HepG2 (cell line): Measurements from ENCODE around the gene FAM163B. TPM values are rescaled to one million over a fixed set of nuclear protein-coding genes. Genes with fewer than 3 reads are reported as not detected.

Experiments used
- ARNT ChIP-seq: fragments of 450-650 bp; IDR thresholded peaks from 2 replicates; pipeline ENCODE4 v1.6.1; 2017
- BCL6 ChIP-seq: IDR thresholded peaks from 2 replicates; pipeline ENCODE4 v1.6.1; 2016; ENCODE audit warnings: missing genetic modification reagents, missing compliant biosample characterization
- EEA1 ChIP-seq: sonication (generic); formaldehyde crosslinking; IDR thresholded peaks from 2 replicates; pipeline ENCODE4 v1.5.1; 2020; ENCODE audit warnings: mild to moderate bottlenecking, missing genetic modification reagents, borderline replicate concordance
- EED ChIP-seq: sonication (generic); formaldehyde crosslinking; IDR thresholded peaks from 2 replicates; pipeline ENCODE4 v1.5.0; 2020; ENCODE audit warnings: mild to moderate bottlenecking, missing genetic modification reagents
- HOXA7 ChIP-seq: sonication (generic); formaldehyde crosslinking; IDR thresholded peaks from 2 replicates; pipeline ENCODE4 v1.8.1; 2022; ENCODE audit warnings: mild to moderate bottlenecking, missing genetic modification reagents, moderate library complexity
- IKZF1 ChIP-seq: fragments of 450-650 bp; IDR thresholded peaks from 2 replicates; pipeline ENCODE4 v1.7.1; 2016
- NFKBIZ ChIP-seq: IDR thresholded peaks from 2 replicates; pipeline ENCODE4 v1.6.1; 2018; ENCODE audit warnings: missing genetic modification reagents, missing compliant biosample characterization
- PHF8 ChIP-seq: sonication (generic); formaldehyde crosslinking; IDR thresholded peaks from 2 replicates; pipeline ENCODE4 v1.5.0; 2020; ENCODE audit warnings: missing genetic modification reagents
- PRMT3 ChIP-seq: sonication (generic); formaldehyde crosslinking; IDR thresholded peaks from 2 replicates; pipeline ENCODE4 v1.8.1; 2022; ENCODE audit warnings: low read depth, mild to moderate bottlenecking, moderate library complexity, missing genetic modification reagents, borderline replicate concordance
- RARG ChIP-seq: sonication (generic); formaldehyde crosslinking; IDR thresholded peaks from 2 replicates; pipeline ENCODE4 v1.4.0; 2020; ENCODE audit warnings: low read depth, mild to moderate bottlenecking, missing genetic modification reagents
- REPIN1 ChIP-seq: sonication (generic); formaldehyde crosslinking; IDR thresholded peaks from 2 replicates; pipeline ENCODE4 v1.8.0; 2022; ENCODE audit warnings: missing genetic modification reagents, low read depth, mild to moderate bottlenecking, borderline replicate concordance
- RXRB ChIP-seq: IDR thresholded peaks from 2 replicates; pipeline ENCODE4 v1.6.1; 2016; ENCODE audit warnings: borderline replicate concordance, missing genetic modification reagents, missing compliant biosample characterization
- SUZ12 ChIP-seq: fragments of 150-350 bp; IDR thresholded peaks from 2 replicates; pipeline ENCODE4 v1.6.1; 2014; ENCODE audit warnings: low read depth, low read length
- TBX2 ChIP-seq: sonication (generic); formaldehyde crosslinking; IDR thresholded peaks from 2 replicates; pipeline ENCODE4 v1.5.0; 2020; ENCODE audit warnings: missing genetic modification reagents, mild to moderate bottlenecking, borderline replicate concordance
- ZBTB20 ChIP-seq: sonication (generic); formaldehyde crosslinking; IDR thresholded peaks from 2 replicates; pipeline ENCODE4 v1.8.1; 2023; ENCODE audit warnings: missing genetic modification reagents, low read depth, mild to moderate bottlenecking, borderline replicate concordance
- ZBTB37 ChIP-seq: sonication (generic); formaldehyde crosslinking; IDR thresholded peaks from 2 replicates; pipeline ENCODE4 v1.4.0; 2020; ENCODE audit warnings: mild to moderate bottlenecking, missing genetic modification reagents
- ZMYM2 ChIP-seq: sonication (generic); formaldehyde crosslinking; IDR thresholded peaks from 2 replicates; pipeline ENCODE4 v1.8.0; 2022; ENCODE audit warnings: mild to moderate bottlenecking, missing genetic modification reagents
- ZNF510 ChIP-seq: sonication (generic); formaldehyde crosslinking; IDR thresholded peaks from 2 replicates; pipeline ENCODE4 v1.4.0; 2020; ENCODE audit warnings: low read depth, mild to moderate bottlenecking, missing genetic modification reagents
- polyA plus RNA-seq, 8 experiments: library from polyadenylated mRNA; depleted of rRNA in 3 of 8; stranded (reverse) in 7 of 8; unstranded in 1 of 8; fragments of >200 nt; fragmentation: Illumina TruSeq in 4 of 8; extraction: Trizol in 4 of 8; gene quantifications; 2 replicates each; pipeline versions ENCODE4 v1.2.1 to v1.2.3, GENCODE V29; 2011 to 2016; ENCODE audit warnings: low read depth in 4 of 8, missing spikeins in 1 of 8, mixed read lengths in 1 of 8; ENCODE audit not compliant: insufficient read depth in 1 of 8
- total RNA-seq, 5 experiments: library from RNA; depleted of rRNA; stranded (reverse); fragments of >200 nt; fragmentation: Illumina TruSeq; extraction: Trizol; gene quantifications; 2 replicates each; pipeline ENCODE4 v1.2.3, GENCODE V29; 2016; ENCODE audit warnings: low read depth in 1 of 5
- TF ChIP-seq, protein P1 (sequence below): sonication (generic); formaldehyde crosslinking; IDR thresholded peaks from 2 replicates; pipeline ENCODE4 v1.8.1; 2023; ENCODE audit warnings: mild to moderate bottlenecking, missing genetic modification reagents
- TF ChIP-seq, protein P2 (sequence below): IDR thresholded peaks from 2 replicates; pipeline ENCODE4 v1.6.1; 2016; ENCODE audit warnings: mild to moderate bottlenecking
- TF ChIP-seq, protein P3 (sequence below): sonication (generic); formaldehyde crosslinking; IDR thresholded peaks from 2 replicates; pipeline ENCODE4 v1.8.0; 2022; ENCODE audit warnings: mild to moderate bottlenecking, missing genetic modification reagents
- TF ChIP-seq, protein P4 (sequence below): sonication (generic); formaldehyde crosslinking; IDR thresholded peaks from 2 replicates; pipeline ENCODE4 v1.8.0; 2022; ENCODE audit warnings: missing genetic modification reagents, mild to moderate bottlenecking, inconsistent platforms, borderline replicate concordance

FAM163B gene
- total and polyA plus RNA-seq, 2 of the 13 experiments (the other 11 are each of a cell fraction or from before 2014, with no cell fraction given): not detected

GRCh38 chr9:133609311-133610098, at the start of gene FAM163B (continued):
- 0 out of 2 replicates have a peak, but pooled peaks have one; percentile 21 for TF ChIP-seq RXRB
- no peak for TF ChIP-seq ZBTB37 (CRISPR knock-in tag)
- TF ChIP-seq, protein P1, sequence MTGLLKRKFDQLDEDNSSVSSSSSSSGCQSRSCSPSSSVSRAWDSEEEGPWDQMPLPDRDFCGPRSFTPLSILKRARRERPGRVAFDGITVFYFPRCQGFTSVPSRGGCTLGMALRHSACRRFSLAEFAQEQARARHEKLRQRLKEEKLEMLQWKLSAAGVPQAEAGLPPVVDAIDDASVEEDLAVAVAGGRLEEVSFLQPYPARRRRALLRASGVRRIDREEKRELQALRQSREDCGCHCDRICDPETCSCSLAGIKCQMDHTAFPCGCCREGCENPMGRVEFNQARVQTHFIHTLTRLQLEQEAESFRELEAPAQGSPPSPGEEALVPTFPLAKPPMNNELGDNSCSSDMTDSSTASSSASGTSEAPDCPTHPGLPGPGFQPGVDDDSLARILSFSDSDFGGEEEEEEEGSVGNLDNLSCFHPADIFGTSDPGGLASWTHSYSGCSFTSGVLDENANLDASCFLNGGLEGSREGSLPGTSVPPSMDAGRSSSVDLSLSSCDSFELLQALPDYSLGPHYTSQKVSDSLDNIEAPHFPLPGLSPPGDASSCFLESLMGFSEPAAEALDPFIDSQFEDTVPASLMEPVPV (CRISPR knock-in tag): no peak
- TF ChIP-seq, protein P2, sequence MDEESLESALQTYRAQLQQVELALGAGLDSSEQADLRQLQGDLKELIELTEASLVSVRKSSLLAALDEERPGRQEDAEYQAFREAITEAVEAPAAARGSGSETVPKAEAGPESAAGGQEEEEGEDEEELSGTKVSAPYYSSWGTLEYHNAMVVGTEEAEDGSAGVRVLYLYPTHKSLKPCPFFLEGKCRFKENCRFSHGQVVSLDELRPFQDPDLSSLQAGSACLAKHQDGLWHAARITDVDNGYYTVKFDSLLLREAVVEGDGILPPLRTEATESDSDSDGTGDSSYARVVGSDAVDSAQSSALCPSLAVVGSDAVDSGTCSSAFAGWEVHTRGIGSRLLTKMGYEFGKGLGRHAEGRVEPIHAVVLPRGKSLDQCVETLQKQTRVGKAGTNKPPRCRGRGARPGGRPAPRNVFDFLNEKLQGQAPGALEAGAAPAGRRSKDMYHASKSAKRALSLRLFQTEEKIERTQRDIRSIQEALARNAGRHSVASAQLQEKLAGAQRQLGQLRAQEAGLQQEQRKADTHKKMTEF (CRISPR knock-in tag): no peak
- TF ChIP-seq RARG: no peak
- no peak for TF ChIP-seq PRMT3 (CRISPR knock-in tag)
- no peak for TF ChIP-seq ZBTB20 (CRISPR knock-in tag)
- TF ChIP-seq EED (CRISPR knock-in tag): no peak
- TF ChIP-seq SUZ12: no peak
- TF ChIP-seq PHF8 (CRISPR knock-in tag): no peak
- 0 out of 2 replicates have a peak, but pooled peaks have one; percentile 48 for TF ChIP-seq EEA1 (CRISPR knock-in tag)
- no peak for TF ChIP-seq ZNF510 (CRISPR knock-in tag)
- TF ChIP-seq NFKBIZ: no peak
- TF ChIP-seq ARNT: no peak
- no peak for TF ChIP-seq REPIN1 (CRISPR knock-in tag)
- TF ChIP-seq ZMYM2: no peak
- TF ChIP-seq TBX2: 0 out of 2 replicates have a peak, but pooled peaks have one; percentile 29
- no peak for TF ChIP-seq HOXA7
- TF ChIP-seq IKZF1: no peak
- TF ChIP-seq BCL6 (CRISPR knock-in tag): no peak
- TF ChIP-seq, protein P3, sequence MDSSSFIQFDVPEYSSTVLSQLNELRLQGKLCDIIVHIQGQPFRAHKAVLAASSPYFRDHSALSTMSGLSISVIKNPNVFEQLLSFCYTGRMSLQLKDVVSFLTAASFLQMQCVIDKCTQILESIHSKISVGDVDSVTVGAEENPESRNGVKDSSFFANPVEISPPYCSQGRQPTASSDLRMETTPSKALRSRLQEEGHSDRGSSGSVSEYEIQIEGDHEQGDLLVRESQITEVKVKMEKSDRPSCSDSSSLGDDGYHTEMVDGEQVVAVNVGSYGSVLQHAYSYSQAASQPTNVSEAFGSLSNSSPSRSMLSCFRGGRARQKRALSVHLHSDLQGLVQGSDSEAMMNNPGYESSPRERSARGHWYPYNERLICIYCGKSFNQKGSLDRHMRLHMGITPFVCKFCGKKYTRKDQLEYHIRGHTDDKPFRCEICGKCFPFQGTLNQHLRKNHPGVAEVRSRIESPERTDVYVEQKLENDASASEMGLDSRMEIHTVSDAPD (CRISPR knock-in tag): no peak
- TF ChIP-seq, protein P4, sequence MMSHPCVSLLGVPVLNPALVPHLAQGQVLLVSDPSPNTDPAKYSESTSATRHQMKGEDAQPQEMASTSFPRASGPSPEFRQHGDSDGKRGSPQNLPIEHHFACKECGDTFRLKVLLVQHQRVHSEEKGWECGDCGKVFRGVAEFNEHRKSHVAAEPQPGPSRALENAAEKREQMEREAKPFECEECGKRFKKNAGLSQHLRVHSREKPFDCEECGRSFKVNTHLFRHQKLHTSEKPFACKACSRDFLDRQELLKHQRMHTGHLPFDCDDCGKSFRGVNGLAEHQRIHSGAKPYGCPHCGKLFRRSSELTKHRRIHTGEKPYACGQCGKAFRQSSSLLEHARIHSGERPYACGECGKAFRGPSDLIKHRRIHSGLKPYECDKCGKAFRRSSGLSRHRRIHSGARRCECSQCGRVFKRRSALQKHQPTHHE (CRISPR knock-in tag): no peak
